GM18907 (cell line): Measurements from ENCODE around the gene CAMK2B.

Source experiments
- ATAC-seq: cut with Tn5 transposase; IDR thresholded peaks from one replicate; pipeline ENCODE4 v1.9.1; 2021; ENCODE audit warnings: mild to moderate bottlenecking, moderate library complexity; ENCODE audit not compliant: unreplicated experiment

Gene CAMK2B

DNA sequence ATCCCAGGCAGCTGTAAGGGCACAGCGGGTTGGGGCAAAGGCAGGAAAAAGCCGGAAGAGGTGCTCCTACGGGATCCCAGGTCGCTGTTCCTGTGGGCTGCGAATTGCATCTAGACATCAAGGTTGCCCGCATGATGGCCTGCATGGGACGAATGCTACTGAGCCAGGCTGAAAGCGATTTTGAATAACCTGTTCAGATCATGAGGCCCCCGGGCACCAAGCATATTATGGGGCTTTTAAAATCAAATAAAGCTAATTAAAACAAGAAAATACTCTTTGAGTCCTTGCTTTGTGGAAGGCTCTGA lies 37.1 kb downstream of the CAMK2B start:
- ATAC-seq: no peak

DNA sequence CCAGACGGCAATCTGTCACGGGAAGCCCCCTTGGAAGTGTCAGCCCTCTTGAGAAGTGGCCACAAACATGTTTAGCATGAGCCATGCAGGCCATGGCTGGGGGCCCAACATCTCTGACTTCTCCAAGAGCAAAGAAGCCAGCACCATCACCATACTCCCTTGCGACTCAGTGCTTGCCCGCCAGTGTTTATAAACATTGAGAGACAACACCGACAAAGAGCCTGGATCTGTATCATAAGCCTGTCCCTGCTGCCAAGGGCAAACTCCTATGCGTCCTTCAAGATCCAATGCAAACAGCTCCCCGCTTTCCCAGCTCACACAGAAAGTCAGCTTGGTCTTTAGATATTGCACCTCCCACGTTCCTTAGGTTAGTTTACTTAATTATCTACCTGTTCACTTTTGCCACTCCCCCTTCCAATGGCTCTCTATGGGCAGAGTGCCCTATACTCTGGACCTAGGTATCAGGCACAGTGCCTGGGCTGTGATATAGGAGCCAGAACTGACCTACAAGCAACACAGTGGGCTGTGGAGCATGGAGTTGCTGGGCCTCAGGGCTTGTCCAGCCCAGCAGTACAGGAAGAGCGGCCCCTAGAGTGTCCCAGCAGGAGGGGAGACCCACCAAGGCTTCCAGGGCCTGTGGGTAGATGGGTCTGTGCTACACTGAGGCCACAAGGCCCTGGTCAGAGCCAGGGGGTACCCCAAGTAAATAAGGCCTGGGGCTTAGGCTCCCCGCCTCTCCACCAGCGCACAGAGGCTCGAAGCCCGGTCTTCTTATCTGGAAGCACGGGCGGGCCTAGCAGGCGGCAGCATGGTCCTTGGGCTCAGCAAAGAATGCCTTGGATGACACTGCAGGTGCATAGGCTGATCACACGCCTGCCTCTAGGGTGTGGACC lies 37.7 kb downstream of the CAMK2B start:
- no peak for ATAC-seq

DNA sequence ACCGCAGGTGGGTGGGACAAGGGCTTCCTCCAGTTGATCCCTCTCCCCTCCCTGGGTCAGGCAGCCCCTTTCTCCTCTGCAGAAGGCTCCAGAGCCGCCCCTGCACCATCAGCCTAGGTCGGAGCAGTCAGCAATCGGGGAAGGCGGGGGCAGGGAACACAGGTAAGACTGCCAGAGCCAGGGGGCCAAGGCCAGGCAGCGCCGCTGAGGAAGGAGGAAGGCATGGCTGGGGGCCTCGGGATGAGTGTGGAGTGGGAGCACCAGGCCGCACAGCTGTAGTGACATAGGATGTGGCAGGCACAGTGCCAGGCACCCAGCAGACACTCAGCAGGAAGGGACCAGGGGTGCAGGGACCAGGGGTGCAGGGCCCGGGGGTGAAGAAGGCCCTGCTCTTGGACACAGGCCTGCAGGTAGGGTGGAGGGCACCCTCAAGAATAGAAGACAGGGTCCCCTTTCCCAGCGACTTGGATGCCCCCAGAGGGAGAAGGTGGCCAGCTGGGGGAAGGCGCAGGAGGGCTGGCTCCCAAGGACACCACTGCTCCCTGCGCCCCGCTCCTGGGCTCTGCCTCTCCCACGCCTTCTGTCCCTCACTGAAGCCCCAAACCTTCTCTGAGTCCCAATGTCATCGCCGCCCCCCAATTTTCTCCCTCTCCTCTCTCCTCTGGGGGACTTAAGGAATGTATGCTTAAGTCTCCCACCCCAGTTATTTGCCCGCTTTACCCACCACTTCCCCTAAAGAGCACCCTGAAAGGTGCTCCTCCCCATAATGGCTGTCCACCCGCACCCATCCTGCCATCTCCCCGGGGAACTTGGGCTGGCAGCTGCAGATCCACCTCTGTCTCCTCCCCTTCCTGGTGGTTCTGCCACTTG lies 38.5 kb downstream of the CAMK2B start:
- no peak for ATAC-seq

DNA sequence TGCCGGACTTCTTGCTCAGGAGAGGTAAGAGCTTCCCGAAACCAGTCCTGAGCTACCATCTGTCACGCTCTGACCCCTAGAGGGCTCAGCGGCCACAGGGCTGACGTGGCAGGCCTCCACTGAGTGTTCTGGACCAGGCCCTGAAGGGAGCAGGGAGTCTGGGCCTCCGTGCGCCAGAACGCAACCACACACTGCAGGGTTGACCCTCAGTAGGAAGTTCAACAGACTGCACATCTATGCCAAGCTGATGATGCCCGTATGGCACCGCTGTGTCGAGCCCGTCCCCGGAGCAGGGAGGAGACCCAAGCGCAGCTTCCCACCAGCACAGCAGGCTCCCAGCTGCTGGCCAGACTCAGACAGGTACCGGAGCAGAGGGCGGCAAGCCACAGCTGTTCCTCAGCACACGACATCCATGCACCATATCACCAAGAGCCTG lies 39.2 kb downstream of the CAMK2B start:
- ATAC-seq: no peak

DNA sequence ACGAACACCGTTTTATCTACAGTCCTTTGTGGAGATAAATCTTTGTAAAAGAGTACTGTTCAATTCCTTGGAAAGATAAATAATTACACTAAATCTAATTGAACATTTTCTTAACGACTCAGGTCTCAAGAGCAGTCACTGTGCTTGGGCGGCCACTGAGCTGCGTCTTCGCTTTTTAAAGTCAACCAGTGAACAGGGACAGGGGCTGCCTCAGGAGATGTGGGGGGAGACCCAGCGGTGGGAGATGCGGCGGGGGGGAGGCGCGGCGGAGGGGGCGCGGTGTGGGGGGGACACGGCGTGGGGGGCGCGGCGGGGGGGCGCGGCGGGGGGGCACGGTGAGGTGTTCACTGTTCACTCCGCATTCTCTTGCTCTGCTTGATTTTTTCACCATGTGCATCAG lies 39.8 kb downstream of the CAMK2B start:
- ATAC-seq: no peak

DNA sequence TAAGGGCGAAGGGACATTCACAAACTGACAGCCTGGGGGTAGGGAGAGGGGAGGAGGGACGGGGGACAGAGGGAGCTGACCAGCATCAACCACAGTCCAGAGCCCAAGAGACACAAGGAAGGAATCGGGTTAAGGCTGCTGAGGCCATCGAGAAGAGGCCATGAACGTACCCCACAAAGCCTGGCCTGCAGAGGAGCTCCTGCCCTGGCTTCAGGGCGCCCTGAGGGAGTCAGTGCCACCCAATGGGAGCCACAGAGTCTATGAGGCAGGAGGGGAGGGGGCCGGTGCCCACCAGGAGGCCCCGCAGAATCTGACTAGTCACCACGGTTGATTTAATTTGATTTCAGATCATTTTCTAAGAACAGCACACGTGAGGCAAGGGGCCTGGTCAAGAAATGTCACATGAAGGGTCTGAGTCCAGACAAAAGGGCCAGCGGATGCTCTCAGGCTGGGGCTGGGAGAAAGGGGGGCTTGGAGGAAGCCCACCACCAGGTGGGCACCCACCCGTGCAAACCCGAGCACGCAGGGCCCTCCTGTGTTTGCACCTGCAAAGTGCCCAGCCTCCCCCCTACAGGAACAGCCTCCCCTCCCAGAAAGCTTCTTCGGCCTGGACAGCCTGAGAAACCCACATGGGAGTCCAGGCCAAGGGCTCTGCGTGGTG lies 40.4 kb downstream of the CAMK2B start:
- no peak for ATAC-seq

DNA sequence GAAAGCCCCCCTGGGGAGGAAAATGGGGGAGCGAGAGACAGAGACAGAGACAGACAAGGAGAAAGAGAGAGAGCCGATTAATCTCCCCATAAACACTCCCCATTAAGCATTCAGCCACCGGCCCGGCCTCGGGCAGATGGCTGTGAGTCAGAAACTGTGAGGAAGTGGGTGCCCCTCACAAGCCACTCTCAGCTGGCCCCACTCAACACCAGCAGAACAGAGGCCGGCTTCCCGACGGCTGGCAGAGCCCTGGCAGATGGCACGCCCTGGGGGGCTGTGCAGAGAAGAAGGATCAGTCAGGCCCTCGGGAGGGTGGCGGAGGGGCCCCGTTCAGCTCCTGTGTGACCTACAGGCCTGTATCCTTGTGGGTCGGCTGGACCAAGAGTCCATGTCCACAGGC lies 41.2 kb downstream of the CAMK2B start:
- ATAC-seq: no peak

DNA sequence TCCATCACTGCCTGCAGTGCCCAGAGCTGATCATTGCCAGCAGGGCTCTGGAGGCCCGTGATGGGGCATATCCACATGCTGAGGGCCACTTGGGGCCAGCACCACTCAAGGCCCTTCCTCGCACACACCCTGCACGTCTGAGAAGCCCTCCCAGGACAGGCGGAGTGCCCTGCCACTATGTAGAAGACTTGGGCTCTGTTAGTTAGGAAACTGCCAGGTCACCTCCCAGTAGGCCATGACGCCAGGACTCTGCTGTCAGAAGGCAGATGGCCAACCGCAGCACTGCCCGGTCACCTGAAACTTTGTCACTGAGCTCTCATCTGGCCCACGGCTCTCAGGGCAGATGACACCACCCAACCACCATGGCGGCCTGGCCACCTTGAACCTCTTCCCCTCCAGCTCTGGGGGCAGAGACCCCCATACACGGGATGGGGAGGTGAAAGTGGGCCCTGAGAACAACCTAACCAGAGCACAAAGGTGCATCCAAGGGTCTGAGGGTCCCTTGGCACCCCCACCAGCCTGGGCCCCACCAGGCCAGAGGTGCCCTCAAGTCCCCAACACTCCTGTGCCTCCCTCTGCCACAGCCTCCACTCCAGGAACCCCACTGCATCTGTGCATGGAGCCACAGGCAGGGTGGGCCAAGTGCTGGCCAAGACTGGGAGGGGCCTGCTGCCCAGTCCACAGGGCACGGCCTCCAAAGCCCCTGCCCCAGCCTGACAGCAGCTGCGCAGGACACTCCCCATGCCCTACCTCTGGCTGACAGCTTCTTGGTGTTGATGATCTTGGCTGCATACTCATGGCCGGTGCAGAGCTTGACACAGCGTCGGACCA lies 41.8 kb downstream of the CAMK2B start:
- ATAC-seq: no peak

DNA sequence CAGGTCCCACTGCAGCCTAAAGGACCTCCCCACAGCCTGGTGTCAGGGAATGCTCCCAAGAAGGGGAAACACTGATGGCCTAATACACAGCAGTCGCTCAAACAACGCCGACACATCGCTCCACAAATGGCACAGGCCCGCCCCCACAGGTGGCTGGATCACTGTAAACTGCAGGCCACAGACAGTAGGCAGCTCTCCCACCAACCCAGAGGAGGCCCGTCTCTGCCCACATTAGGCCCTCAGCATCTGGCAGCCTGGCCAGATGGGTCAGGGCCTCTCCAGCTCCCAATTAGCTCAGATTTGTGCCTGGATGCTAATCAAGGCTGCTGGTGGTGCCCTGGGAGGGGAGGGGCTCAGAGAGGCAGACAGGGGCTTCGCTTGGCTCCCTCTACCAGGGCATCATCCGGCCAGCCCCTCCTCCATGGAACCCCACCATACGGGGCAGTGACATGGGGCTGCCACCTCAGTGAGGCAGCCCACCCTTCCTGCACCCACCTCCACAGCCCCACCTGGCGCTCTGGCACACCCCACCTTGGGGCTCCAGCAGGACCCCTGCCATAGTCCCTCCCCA lies 42.7 kb downstream of the CAMK2B start:
- ATAC-seq: no peak

DNA sequence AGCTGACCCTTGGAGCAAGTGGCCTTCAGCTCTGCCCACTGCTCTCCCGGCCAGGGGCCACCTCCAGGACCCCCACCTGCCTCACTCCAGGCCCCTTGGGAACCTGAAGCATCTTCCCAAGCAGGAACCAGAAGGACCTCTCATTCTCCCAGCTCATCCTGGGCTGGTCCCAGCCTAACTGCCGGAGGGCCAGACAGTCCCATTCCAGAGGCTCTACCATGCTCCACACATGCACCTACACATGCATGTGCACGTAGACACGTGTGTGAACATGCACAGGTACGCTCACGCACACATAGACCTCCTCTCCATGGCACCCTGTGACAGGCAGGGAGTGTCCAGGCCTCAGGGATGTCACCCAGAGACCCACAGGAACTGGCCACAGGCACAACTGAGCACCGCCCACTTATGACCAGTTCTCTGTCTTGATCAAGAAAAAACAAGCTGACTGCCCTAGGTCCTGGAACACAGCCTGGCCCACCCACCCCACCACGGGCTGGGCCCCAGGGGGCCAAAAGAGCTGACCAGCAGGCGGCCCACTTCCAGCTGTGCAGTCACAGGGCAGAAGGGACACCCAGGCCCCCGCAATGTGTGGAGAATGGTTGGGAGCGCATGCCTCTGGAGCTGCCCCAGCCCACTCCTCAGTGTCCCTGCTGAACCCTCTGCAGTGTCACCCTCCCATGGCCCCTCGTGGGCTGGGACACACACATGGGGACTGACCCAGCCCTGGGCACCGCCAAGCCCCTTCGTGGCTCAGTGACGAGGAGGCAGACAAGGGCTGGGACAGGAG lies 43.4 kb downstream of the CAMK2B start:
- ATAC-seq: no peak

DNA sequence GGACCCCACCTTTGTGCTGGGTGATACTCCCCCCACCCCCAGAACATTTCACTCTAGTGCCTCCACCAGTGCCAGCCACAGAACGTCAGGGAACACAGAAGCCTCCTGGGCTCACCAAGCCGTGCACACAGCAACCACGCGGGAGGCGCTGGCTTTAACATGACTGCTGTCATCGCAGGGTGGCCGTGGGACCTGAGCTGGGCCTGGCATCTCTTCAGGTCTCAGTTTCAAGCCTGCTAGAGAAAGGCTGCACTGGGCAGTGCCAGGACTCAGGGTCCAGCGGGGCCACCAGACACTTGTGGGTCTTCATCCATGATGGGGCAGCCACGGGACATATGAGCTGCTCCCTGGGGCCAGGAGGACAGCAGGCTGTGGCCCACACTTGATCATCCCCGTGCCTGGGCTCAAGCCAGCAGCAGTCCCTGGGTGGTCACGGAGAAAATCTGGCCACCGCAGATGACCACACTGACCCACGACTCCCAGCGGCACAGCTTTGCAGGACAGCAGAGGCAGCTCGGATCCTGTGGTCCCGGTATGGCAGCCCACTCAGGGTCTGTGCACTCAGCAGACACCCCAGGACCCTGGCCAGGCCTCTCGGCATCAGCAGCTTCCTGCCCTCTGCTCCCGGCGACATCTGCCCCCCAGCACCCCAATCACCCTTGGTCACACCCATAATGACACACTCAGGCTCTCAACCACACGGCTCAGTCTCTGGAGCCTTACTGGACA lies 44.2 kb downstream of the CAMK2B start:
- no peak for ATAC-seq

DNA sequence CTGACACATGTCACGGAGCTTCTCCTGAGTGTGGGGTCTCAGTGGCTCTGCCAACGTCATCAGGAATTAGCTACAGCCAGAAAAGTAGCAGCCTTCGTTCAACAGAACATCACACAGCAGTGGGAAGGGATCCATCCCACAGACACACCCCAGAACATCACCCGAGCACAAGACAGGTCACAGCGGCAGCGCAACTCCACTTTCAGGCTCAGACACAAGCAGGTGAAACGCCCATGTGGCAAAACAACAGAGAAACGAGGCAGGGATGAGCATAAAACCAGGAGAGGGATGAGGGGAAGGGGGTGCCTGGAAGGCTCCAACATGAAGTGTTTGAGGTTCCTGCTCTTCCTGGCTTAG lies 44.8 kb downstream of the CAMK2B start:
- ATAC-seq: no peak

DNA sequence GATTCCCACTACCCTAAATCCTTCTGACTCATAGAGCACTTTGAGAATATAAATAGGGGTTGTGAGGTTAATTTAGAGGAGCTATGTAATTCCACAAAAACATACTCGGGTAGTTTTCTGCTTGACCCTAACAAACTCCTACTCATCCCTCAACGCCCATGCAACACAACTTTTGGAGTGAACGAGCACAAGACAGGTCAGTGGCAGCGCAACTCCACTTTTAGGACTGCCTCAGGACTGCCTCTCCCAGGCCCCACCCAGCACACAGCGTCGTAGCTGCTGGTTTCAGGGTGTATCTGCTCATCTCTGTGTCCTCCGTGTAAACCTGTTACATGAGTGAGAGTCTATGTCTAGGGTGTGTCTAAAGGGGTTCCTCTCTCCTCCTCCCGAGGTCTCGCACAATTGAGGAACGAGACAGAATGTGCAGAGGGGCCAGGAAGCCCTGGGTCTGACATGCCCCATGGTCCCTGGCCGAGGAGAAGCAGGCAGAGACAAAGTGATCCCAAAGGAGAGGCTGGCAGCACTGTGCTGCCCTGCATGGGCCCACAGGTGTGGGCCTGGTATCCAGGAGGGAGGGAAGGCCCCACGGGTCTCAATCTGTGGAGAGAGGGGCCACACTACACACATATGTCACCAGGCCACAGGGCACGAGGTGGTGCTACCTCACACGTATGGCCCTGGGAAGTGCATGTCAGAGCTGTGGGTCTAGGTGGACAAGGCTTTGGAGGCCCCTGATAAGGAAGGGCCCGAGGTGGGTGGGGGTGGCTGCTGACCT lies 45.5 kb downstream of the CAMK2B start:
- ATAC-seq: no peak

DNA sequence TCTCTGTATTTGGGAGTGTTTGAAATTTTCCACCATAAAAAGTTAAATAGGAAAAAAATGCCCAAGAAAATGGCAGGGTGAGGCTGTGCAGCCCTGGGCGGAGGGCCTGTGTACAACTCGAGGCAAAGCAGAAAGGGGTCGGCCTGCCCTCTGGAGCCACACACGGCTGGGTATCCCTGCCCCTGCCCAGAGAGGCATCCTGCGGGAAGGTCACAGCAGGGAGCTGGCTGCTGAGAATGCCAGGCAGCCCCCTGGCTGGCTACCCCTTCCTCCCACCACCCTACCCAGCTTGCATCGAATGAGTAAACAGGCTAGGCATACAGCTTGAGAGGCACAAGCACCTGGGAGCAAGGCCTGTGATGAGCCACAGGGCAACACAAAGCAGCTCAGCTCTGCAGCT lies 46.1 kb downstream of the CAMK2B start:
- no peak for ATAC-seq

DNA sequence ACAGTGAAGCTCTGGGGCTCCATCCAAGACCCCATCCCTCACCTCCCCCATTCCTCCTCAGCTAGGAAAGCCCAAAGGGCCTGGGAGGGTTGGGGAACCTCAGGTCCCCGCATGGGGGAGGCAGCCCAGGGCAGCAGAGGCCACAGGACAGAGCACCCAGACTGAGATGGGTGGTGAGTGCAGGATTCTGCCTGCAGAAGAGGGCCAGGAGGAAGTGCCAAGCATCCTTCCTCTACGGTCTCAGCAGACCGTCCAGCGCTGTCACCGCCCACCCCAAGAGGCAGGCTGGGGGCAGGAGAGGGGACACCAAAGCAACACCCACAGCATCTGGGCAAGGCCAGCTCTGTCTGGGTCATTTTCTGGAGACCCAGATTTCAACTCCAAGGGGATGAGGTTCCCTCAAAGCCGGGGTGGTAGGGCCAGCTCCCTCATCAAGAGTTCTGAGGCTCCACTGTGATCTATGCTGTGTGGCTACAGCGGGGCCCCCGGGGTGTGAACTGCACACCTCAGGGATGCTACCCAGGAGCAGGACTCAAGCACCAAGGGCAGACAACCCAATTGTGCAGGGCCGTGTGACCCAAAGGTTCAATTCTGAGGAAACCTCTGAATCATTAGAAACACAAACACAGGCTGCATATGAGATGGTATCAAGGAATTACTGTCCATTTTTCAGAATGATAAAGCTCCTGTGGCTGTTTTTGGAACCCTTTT lies 46.8 kb downstream of the CAMK2B start:
- no peak for ATAC-seq

DNA sequence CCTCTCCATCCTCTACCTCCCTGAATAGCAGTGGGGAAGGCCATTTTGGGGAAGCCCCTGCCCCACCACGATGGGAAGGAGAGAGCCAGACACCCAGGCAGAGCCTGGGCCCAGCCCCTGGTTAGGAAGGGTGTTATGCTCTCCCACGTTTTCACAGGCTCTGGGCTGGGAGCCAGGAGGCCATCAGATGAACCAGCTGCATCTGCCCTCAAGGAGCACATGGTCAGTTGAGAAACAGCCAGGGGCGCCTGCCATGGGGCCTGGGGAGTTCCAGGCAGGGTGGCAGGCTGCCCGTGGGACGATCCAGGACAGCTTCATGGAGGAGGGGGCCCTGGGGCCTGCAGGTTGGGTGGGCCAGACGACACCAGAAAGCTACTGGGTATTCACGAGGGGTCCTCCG lies 47.5 kb downstream of the CAMK2B start:
- ATAC-seq: no peak

DNA sequence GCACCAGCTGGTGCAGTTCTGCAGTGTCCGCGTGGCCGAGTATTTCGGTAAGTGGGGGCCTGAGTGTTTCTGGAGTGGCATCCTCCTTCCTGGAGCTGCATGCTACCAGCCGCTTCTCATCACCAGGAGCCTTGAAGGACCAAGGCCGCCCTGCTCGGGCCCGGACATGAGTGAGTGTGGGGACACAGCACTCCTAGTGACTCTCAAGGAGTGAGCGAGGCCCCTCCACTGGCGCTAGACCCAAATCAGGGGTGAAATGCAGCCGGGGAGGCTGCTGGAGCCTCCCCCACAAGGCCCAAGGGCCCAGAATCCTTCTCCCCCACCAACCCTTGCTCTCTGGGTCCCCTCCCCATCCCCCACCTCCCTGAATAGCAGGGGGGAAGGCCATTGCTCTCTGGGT lies 48.0 kb downstream of the CAMK2B start:
- ATAC-seq: no peak
